WTC11 (cell line): ENCODE measurements around the gene CNTNAP2. TPM values are rescaled to one million over a fixed set of nuclear protein-coding genes. Genes with fewer than 3 reads are reported as not detected.

Source experiments
- ATAC-seq: fragments of 200-7000 bp; cut with Tn5 transposase; 2 replicates; pipeline ENCODE4 v1.10.0; 2021; ENCODE audit warnings: mild to moderate bottlenecking, moderate library complexity
- CTCF ChIA-PET: fragments of 300-600 bp; sonication (Branson Sonifier 250); formaldehyde crosslinking; loops from one replicate; lab custom pipeline; 2021; ENCODE audit warnings: antibody characterized with exemption; lab: Charles Lee
- POLR2A ChIA-PET: fragments of 350-600 bp; sonication (Branson Sonifier 250); formaldehyde crosslinking; loops from one replicate; lab custom pipeline; 2021; ENCODE audit warnings: antibody characterized with exemption; lab: Charles Lee
- DNase-seq: peaks from one replicate; pipeline ENCODE4 v3.0.0; 2021; ENCODE audit warnings: low spot score
- H3K27ac Mint-ChIP-seq: 2 replicates; pipeline ENCODE4 v1.8.0; 2021; ENCODE audit warnings: mixed read lengths
- H3K27me3 Mint-ChIP-seq: 2 replicates; pipeline ENCODE4 v1.8.0; 2021; ENCODE audit warnings: low read depth, mild to moderate bottlenecking, moderate library complexity, mixed read lengths
- H3K36me3 Mint-ChIP-seq: 2 replicates; pipeline ENCODE4 v1.8.0; 2021; ENCODE audit warnings: mixed read lengths
- H3K4me1 Mint-ChIP-seq: 2 replicates; pipeline ENCODE4 v1.8.0; 2022; ENCODE audit warnings: mixed read lengths
- H3K4me3 Mint-ChIP-seq: 2 replicates; pipeline ENCODE4 v1.8.0; 2021; ENCODE audit warnings: mild to moderate bottlenecking, moderate library complexity, mixed read lengths
- H3K9me3 Mint-ChIP-seq: 2 replicates; pipeline ENCODE4 v1.8.0; 2021; ENCODE audit warnings: mixed read lengths
- AR ChIP-seq: fragments of 250-450 bp; sonication (Bioruptor Pico); IDR thresholded peaks from 2 replicates; pipeline ENCODE4 v1.9.0; 2021; ENCODE audit warnings: mild to moderate bottlenecking
- ATF1 ChIP-seq: sonication (generic); formaldehyde crosslinking; IDR thresholded peaks from 2 replicates; pipeline ENCODE4 v1.8.1; 2023; ENCODE audit warnings: mild to moderate bottlenecking, moderate library complexity, missing genetic modification reagents
- ATF3 ChIP-seq: sonication (generic); formaldehyde crosslinking; conservative IDR thresholded peaks from 2 replicates; pipeline ENCODE4 v1.8.1; 2022; ENCODE audit warnings: mild to moderate bottlenecking, missing genetic modification reagents
- ESRRA ChIP-seq: sonication (generic); formaldehyde crosslinking; IDR thresholded peaks from 2 replicates; pipeline ENCODE4 v1.8.1; 2022; ENCODE audit warnings: mild to moderate bottlenecking, missing genetic modification reagents, borderline replicate concordance
- FOXJ3 ChIP-seq: sonication (generic); formaldehyde crosslinking; IDR thresholded peaks from 2 replicates; pipeline ENCODE4 v1.9.0; 2021; ENCODE audit warnings: missing genetic modification reagents, mild to moderate bottlenecking, borderline replicate concordance
- FOXK1 ChIP-seq: sonication (generic); formaldehyde crosslinking; IDR thresholded peaks from 2 replicates; pipeline ENCODE4 v1.8.0; 2022; ENCODE audit warnings: mild to moderate bottlenecking, moderate library complexity, missing genetic modification reagents
- GABPB1 ChIP-seq: sonication (generic); formaldehyde crosslinking; IDR thresholded peaks from 2 replicates; pipeline ENCODE4 v1.8.1; 2023; ENCODE audit warnings: mild to moderate bottlenecking, missing genetic modification reagents
- GRHL2 ChIP-seq: fragments of 250-450 bp; sonication (Bioruptor Pico); IDR thresholded peaks from 2 replicates; pipeline ENCODE4 v1.8.0; 2022; ENCODE audit warnings: mild to moderate bottlenecking, moderate library complexity; ENCODE audit not compliant: insufficient replicate concordance, severe bottlenecking
- MAX ChIP-seq: sonication (generic); formaldehyde crosslinking; IDR thresholded peaks from 2 replicates; pipeline ENCODE4 v1.8.0; 2022; ENCODE audit warnings: mild to moderate bottlenecking, missing genetic modification reagents
- MLX ChIP-seq: sonication (generic); formaldehyde crosslinking; IDR thresholded peaks from 2 replicates; pipeline ENCODE4 v1.8.1; 2023; ENCODE audit warnings: mild to moderate bottlenecking, missing genetic modification reagents, moderate library complexity
- PRRX2 ChIP-seq: fragments of 250-450 bp; sonication (Bioruptor Pico); IDR thresholded peaks from 2 replicates; pipeline ENCODE4 v1.8.0; 2021; ENCODE audit warnings: mild to moderate bottlenecking
- TEAD4 ChIP-seq: sonication (generic); formaldehyde crosslinking; IDR thresholded peaks from 2 replicates; pipeline ENCODE4 v1.8.0; 2022; ENCODE audit warnings: mild to moderate bottlenecking, missing genetic modification reagents
- ZBTB21 ChIP-seq: sonication (generic); formaldehyde crosslinking; IDR thresholded peaks from 2 replicates; pipeline ENCODE4 v1.8.1; 2023; ENCODE audit warnings: mild to moderate bottlenecking, missing genetic modification reagents, borderline replicate concordance
- ZNF219 ChIP-seq: sonication (generic); formaldehyde crosslinking; IDR thresholded peaks from 2 replicates; pipeline ENCODE4 v1.8.0; 2023; ENCODE audit warnings: missing genetic modification reagents, mild to moderate bottlenecking, borderline replicate concordance
- ZNF416 ChIP-seq: fragments of 250-450 bp; sonication (Bioruptor Pico); IDR thresholded peaks from 2 replicates; pipeline ENCODE4 v1.9.0; 2021; ENCODE audit warnings: mild to moderate bottlenecking, inconsistent platforms
- ZNF532 ChIP-seq: fragments of 250-450 bp; sonication (Bioruptor Pico); IDR thresholded peaks from 2 replicates; pipeline ENCODE4 v1.9.0; 2021; ENCODE audit warnings: mild to moderate bottlenecking, borderline replicate concordance
- ZNF671 ChIP-seq: fragments of 250-450 bp; sonication (Bioruptor Pico); IDR thresholded peaks from 2 replicates; pipeline ENCODE4 v1.8.0; 2021; ENCODE audit warnings: mild to moderate bottlenecking
- total RNA-seq: library from RNA; stranded (reverse); gene quantifications from 3 replicates; pipeline ENCODE4 v1.2.3, GENCODE V29; 2021

CNTNAP2 gene
- total RNA-seq, 1 experiment from 2014 or later = 63.8 TPM

GRCh38 chr7:147235645-147236382 lies 1119.2 kb downstream of the CNTNAP2 start:
- Mint-ChIP-seq H3K27me3 (no peaks in the 10 kb centered on the region), H3K36me3 (no peaks in the 10 kb centered on the region)
- peak; percentile 64 for ATAC-seq

GRCh38 chr7:147240468-147240867 lies 1123.9 kb downstream of the CNTNAP2 start:
- Mint-ChIP-seq H3K27ac (no peak overlapping the region), H3K9me3 (peaks cover 6% of the 10 kb centered on the region), H3K4me3 (no peak overlapping the region), H3K27me3 (no peaks in the 10 kb centered on the region), H3K4me1 (no peaks in the 10 kb centered on the region), H3K36me3 (no peaks in the 10 kb centered on the region)
- ATAC-seq (no peak), DNase-seq (no peak)
- POLR2A ChIA-PET = no interaction called here
- CTCF ChIA-PET = no interaction called here
- TF ChIP-seq ZNF219 (CRISPR knock-in tag) (no peak), ZNF671 (CRISPR knock-in tag) (no peak), MLX (CRISPR knock-in tag) (no peak), AR (CRISPR knock-in tag) (no peak), ZBTB21 (no peak), GRHL2 (CRISPR knock-in tag) (no peak), ZNF416 (CRISPR knock-in tag) (no peak), TEAD4 (no peak), FOXK1 (CRISPR knock-in tag) (no peak), ZNF532 (no peak)

More at GRCh38 chr7:147235645-147236382, 1119.2 kb downstream of the CNTNAP2 start:
- peaks cover 9% of the 10 kb centered on the region for H3K9me3 Mint-ChIP-seq
- H3K4me1 Mint-ChIP-seq = no peaks in the 10 kb centered on the region
- POLR2A ChIA-PET = no interaction called here
- CTCF ChIA-PET = no interaction called here
- TF ChIP-seq MAX (CRISPR knock-in tag) (no peak), TEAD4 (no peak), GABPB1 (CRISPR knock-in tag) (no peak), ATF1 (CRISPR knock-in tag) (no peak), GRHL2 (CRISPR knock-in tag) (no peak), ZNF532 (no peak), PRRX2 (CRISPR knock-in tag) (no peak), ESRRA (CRISPR knock-in tag) (no peak), ATF3 (CRISPR knock-in tag) (no peak), FOXJ3 (CRISPR knock-in tag) (no peak)
- DNase-seq = no peak
- H3K27ac Mint-ChIP-seq = no peak overlapping the region
- no peak overlapping the region for H3K4me3 Mint-ChIP-seq
